Liver (tissue), 9 donors: ENCODE data around the gene LTB4R2. TPM values are rescaled to one million over a fixed set of nuclear protein-coding genes. Genes with fewer than 3 reads are reported as not detected.
A peak's percentile ranks its signal among the peaks of the same experiment; 100 is the strongest.

Experiments
- DNase-seq: peaks from one replicate; pipeline ENCODE4 v3.0.0-alpha.2; 2017; ENCODE audit warnings: low spot score
- H3K27ac ChIP-seq, 2 donors: one replicate each; pipeline ENCODE4 v1.7.0; 2013; ENCODE audit warnings: inconsistent platforms in 2 of 2, low read length in 2 of 2, control low read depth in 1 of 2, low read depth in 1 of 2, mild to moderate bottlenecking in 1 of 2
- H3K27me3 ChIP-seq, 4 donors: one replicate each; pipeline versions ENCODE4 v1.6.1 to v1.7.0; 2013; ENCODE audit warnings: low read length in 3 of 4, inconsistent platforms in 1 of 4, mild to moderate bottlenecking in 1 of 4, moderate library complexity in 1 of 4; ENCODE audit not compliant: control insufficient read depth in 4 of 4, insufficient read depth in 4 of 4
- H3K36me3 ChIP-seq, 4 donors: one replicate each; pipeline versions ENCODE4 v1.6.1 to v1.7.0; 2013; ENCODE audit warnings: low read length in 3 of 4, mild to moderate bottlenecking in 3 of 4, low read depth in 1 of 4, moderate library complexity in 1 of 4; ENCODE audit not compliant: control insufficient read depth in 4 of 4, insufficient read depth in 3 of 4
- H3K4me1 ChIP-seq, 4 donors: one replicate each; pipeline versions ENCODE4 v1.6.1 to v1.7.0; 2013; ENCODE audit warnings: low read length in 3 of 4, mild to moderate bottlenecking in 3 of 4, moderate library complexity in 1 of 4; ENCODE audit not compliant: control insufficient read depth in 4 of 4, insufficient read depth in 4 of 4
- H3K4me3 ChIP-seq, 3 donors: one replicate each; pipeline versions ENCODE4 v1.6.1 to v1.7.0; 2013; ENCODE audit warnings: low read length in 3 of 3, control low read depth in 1 of 3, low read depth in 1 of 3, mild to moderate bottlenecking in 1 of 3
- H3K9ac ChIP-seq, 2 donors: one replicate each; pipeline ENCODE4 v1.7.0; 2013; ENCODE audit warnings: low read length in 2 of 2, mild to moderate bottlenecking in 2 of 2, moderate library complexity in 2 of 2, control low read depth in 1 of 2, low read depth in 1 of 2
- H3K9me3 ChIP-seq, 4 donors: one replicate each; pipeline versions ENCODE4 v1.6.1 to v1.7.0; 2013; ENCODE audit warnings: low read length in 3 of 4; ENCODE audit not compliant: control insufficient read depth in 4 of 4
- EGR1 ChIP-seq, 2 donors: IDR thresholded peaks; 2 replicates each; pipeline ENCODE4 v1.6.1; 2016 to 2018; ENCODE audit warnings: antibody characterized with exemption in 2 of 2, low read depth in 2 of 2
- FOXA1 ChIP-seq: IDR thresholded peaks from 2 replicates; pipeline ENCODE4 v1.6.1; 2016; ENCODE audit warnings: antibody characterized with exemption
- FOXA2 ChIP-seq: IDR thresholded peaks from 2 replicates; pipeline ENCODE4 v1.6.1; 2016; ENCODE audit warnings: antibody characterized with exemption
- GABPA ChIP-seq, 2 donors: IDR thresholded peaks in 1 of 2; conservative IDR thresholded peaks in 1 of 2; 2 replicates each; pipeline ENCODE4 v1.6.1; 2016; ENCODE audit warnings: antibody characterized with exemption in 2 of 2, mild to moderate bottlenecking in 1 of 2, moderate library complexity in 1 of 2
- HNF4A ChIP-seq, 2 donors: conservative IDR thresholded peaks; 2 replicates each; pipeline ENCODE4 v1.6.1; 2016; ENCODE audit warnings: antibody characterized with exemption in 2 of 2, mild to moderate bottlenecking in 2 of 2
- HNF4G ChIP-seq: IDR thresholded peaks from 2 replicates; pipeline ENCODE4 v1.6.1; 2016; ENCODE audit warnings: antibody characterized with exemption
- JUND ChIP-seq, 2 donors: IDR thresholded peaks; 2 replicates each; pipeline ENCODE4 v1.6.1; 2016; ENCODE audit warnings: antibody characterized with exemption in 2 of 2
- RAD21 ChIP-seq, 2 donors: IDR thresholded peaks; 2 replicates each; pipeline ENCODE4 v1.6.1; 2016; ENCODE audit warnings: antibody characterized with exemption in 2 of 2, mild to moderate bottlenecking in 2 of 2
- SP1 ChIP-seq: IDR thresholded peaks from 2 replicates; pipeline ENCODE4 v1.6.1; 2018; ENCODE audit warnings: antibody characterized with exemption, mild to moderate bottlenecking
- YY1 ChIP-seq: IDR thresholded peaks from 2 replicates; pipeline ENCODE4 v1.6.1; 2016; ENCODE audit warnings: antibody characterized with exemption, mild to moderate bottlenecking
- WGBS: extraction: QIAGEN DNeasy Blood & Tissue Kit; methylation state at CpG from one replicate; pipeline ENCODE4 v1.1.7; 2013; 5-methylcytosine and 5-hydroxymethylcytosine counted together
- polyA plus RNA-seq, 2 donors: library from polyadenylated mRNA; stranded (reverse) in 1 of 2; unstranded in 1 of 2; fragments of 200-250 nt in 1 of 2; fragments of >200 nt in 1 of 2; fragmentation: Nextera tagmentation in 1 of 2; extraction: Ambion mirVana in 1 of 2; gene quantifications; one replicate each; pipeline versions ENCODE4 v1.2.1 to v1.2.3, GENCODE V29; 2013 to 2015
- total RNA-seq, 2 donors: library from RNA; depleted of rRNA; stranded (reverse); fragments of >200 nt; gene quantifications; one replicate each; pipeline ENCODE4 v1.2.3, GENCODE V29; 2014
- TF ChIP-seq, protein P1 (sequence below): IDR thresholded peaks from 2 replicates; pipeline ENCODE4 v1.6.1; 2016; ENCODE audit warnings: antibody characterized with exemption
- TF ChIP-seq, protein P2 (sequence below): IDR thresholded peaks from 2 replicates; pipeline ENCODE4 v1.6.1; 2016; ENCODE audit warnings: antibody characterized with exemption
- TF ChIP-seq, protein P3 (sequence below): fragments of 150-350 bp; IDR thresholded peaks from 2 replicates; pipeline ENCODE4 v1.5.1; 2017; ENCODE audit warnings: improper control_type of control experiment, low read depth, low read length; ENCODE audit not compliant: missing input control
- TF ChIP-seq, protein P4 (sequence below): IDR thresholded peaks from 2 replicates; pipeline ENCODE4 v1.6.1; 2016; ENCODE audit warnings: antibody characterized with exemption
- donor health status: healthy.
- donor health status: healthy.
- donor health status: healthy.
- donor health status: healthy.
- donor health status: healthy.

The LTB4R2 gene
- total and polyA plus RNA-seq, 4 donors: 0.28 to 11.3 (median 1.9) TPM

DNA sequence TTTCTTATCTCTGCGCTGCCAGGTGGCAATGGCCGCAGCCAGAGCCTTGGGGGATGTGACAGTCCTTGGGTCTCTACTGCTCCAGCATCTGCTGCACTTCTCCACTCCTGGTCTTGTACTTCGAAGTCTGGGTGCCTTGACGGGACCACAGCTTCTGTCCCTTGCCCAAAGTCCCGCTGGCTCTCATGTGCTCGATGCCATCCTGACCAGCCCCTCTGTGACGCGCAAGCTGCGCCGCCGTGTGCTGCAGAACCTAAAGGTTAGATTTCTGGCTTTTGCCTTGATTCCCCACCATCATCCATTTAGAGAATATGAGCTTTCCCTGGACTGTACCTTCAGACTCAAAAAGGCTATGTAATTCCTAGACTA is 5.9 kb upstream of the LTB4R2 start:
- no peak overlapping the region for H3K9ac ChIP-seq
- peaks cover 9 to 48% (median 33%) of the 10 kb centered on the region in 4 donors for H3K36me3 ChIP-seq
- peaks cover 14 to 81% (median 73%) of the 10 kb centered on the region in 4 donors for H3K4me1 ChIP-seq
- WGBS: 97% methylated on average over 11 of the region's 11 CpGs
- no peaks in the 10 kb centered on the region for H3K27me3 ChIP-seq
- peak overlapping the region; percentile 55 to 79 for H3K27ac ChIP-seq
- TF ChIP-seq GABPA (IDR thresholded peaks at IDR 0.05 in 1 of 2, conservative IDR thresholded peaks at IDR 0.05 in 1 of 2): no peak
- no peak for TF ChIP-seq EGR1 (IDR thresholded peaks at IDR 0.05; ENCODE audit: low read depth in 2 of 2)
- TF ChIP-seq, protein P1, sequence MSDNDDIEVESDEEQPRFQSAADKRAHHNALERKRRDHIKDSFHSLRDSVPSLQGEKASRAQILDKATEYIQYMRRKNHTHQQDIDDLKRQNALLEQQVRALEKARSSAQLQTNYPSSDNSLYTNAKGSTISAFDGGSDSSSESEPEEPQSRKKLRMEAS: no peak
- no peak for TF ChIP-seq FOXA1
- TF ChIP-seq, protein P2, sequence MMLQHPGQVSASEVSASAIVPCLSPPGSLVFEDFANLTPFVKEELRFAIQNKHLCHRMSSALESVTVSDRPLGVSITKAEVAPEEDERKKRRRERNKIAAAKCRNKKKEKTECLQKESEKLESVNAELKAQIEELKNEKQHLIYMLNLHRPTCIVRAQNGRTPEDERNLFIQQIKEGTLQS: no peak
- TF ChIP-seq, protein P3, sequence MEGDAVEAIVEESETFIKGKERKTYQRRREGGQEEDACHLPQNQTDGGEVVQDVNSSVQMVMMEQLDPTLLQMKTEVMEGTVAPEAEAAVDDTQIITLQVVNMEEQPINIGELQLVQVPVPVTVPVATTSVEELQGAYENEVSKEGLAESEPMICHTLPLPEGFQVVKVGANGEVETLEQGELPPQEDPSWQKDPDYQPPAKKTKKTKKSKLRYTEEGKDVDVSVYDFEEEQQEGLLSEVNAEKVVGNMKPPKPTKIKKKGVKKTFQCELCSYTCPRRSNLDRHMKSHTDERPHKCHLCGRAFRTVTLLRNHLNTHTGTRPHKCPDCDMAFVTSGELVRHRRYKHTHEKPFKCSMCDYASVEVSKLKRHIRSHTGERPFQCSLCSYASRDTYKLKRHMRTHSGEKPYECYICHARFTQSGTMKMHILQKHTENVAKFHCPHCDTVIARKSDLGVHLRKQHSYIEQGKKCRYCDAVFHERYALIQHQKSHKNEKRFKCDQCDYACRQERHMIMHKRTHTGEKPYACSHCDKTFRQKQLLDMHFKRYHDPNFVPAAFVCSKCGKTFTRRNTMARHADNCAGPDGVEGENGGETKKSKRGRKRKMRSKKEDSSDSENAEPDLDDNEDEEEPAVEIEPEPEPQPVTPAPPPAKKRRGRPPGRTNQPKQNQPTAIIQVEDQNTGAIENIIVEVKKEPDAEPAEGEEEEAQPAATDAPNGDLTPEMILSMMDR: no peak
- TF ChIP-seq RAD21 (IDR thresholded peaks at IDR 0.05): no peak
- no peak for TF ChIP-seq HNF4A (conservative IDR thresholded peaks at IDR 0.05)
- TF ChIP-seq HNF4G: no peak
- TF ChIP-seq FOXA2: no peak
- TF ChIP-seq JUND (IDR thresholded peaks at IDR 0.05): no peak
- no peak overlapping the region for H3K4me3 ChIP-seq
- H3K9me3 ChIP-seq: no peaks in the 10 kb centered on the region
- DNase-seq: no peak

DNA sequence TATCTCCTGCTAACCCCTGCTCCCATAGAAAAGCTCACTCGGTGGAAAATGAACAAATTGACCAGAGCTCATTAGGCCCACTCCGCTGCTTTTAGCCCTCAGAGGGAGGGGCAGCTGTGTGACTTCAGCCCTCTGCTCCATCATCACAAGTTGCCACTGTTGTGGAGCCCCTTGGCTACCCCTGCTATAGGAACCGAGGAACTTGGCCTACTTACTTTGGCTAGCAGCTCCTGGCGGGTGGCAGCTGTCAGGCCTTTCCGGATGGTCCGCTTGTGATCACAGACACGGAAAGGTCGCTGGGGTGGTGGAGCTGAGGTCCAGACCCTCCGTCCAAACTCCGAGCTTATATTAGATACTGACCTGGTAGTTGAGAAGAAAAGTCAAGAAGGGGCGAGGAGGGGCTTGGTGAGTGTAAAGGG is 2.8 kb upstream of the LTB4R2 start:
- peaks cover 32 to 88% (median 78%) of the 10 kb centered on the region in 4 donors for H3K4me1 ChIP-seq
- peak overlapping the region; percentile 55 to 78 (median 70) for H3K4me3 ChIP-seq
- H3K27ac ChIP-seq: peak overlapping the region; percentile 92 to 97
- H3K9ac ChIP-seq: peak overlapping the region; percentile 80 to 98
- H3K9me3 ChIP-seq: no peaks in the 10 kb centered on the region
- TF ChIP-seq FOXA1 (no peak), JUND (IDR thresholded peaks at IDR 0.05) (no peak), HNF4G (no peak), SP1 (no peak), YY1 (no peak), FOXA2 (no peak), RAD21 (IDR thresholded peaks at IDR 0.05) (no peak)
- TF ChIP-seq, protein P2: no peak
- TF ChIP-seq, protein P4, sequence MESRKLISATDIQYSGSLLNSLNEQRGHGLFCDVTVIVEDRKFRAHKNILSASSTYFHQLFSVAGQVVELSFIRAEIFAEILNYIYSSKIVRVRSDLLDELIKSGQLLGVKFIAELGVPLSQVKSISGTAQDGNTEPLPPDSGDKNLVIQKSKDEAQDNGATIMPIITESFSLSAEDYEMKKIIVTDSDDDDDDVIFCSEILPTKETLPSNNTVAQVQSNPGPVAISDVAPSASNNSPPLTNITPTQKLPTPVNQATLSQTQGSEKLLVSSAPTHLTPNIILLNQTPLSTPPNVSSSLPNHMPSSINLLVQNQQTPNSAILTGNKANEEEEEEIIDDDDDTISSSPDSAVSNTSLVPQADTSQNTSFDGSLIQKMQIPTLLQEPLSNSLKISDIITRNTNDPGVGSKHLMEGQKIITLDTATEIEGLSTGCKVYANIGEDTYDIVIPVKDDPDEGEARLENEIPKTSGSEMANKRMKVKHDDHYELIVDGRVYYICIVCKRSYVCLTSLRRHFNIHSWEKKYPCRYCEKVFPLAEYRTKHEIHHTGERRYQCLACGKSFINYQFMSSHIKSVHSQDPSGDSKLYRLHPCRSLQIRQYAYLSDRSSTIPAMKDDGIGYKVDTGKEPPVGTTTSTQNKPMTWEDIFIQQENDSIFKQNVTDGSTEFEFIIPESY: no peak
- TF ChIP-seq, protein P1: no peak
- no peak for DNase-seq
- 40% methylated on average over 11 of the region's 11 CpGs for WGBS
- H3K27me3 ChIP-seq: no peaks in the 10 kb centered on the region
- H3K36me3 ChIP-seq: peaks cover 5 to 38% (median 26%) of the 10 kb centered on the region in 4 donors
